Stimulated activated CD8-positive, alpha-beta memory T cell treated with anti-CD3 and anti-CD28 coated beads, Interleukin-4, amount 100 ng/mL, for 24 hours (primary cell): ENCODE data around the gene GPR52.
"Not testable (repeated sequence)": the region's sequence is repeated elsewhere in the genome, so short reads cannot be mapped to it uniquely, and the experiment has no call there.

Experiments used
- DNase-seq: peaks from one replicate; pipeline ENCODE4 v3.0.0-alpha.2; 2020; ENCODE audit warnings: low read depth

The GPR52 gene

DNA sequence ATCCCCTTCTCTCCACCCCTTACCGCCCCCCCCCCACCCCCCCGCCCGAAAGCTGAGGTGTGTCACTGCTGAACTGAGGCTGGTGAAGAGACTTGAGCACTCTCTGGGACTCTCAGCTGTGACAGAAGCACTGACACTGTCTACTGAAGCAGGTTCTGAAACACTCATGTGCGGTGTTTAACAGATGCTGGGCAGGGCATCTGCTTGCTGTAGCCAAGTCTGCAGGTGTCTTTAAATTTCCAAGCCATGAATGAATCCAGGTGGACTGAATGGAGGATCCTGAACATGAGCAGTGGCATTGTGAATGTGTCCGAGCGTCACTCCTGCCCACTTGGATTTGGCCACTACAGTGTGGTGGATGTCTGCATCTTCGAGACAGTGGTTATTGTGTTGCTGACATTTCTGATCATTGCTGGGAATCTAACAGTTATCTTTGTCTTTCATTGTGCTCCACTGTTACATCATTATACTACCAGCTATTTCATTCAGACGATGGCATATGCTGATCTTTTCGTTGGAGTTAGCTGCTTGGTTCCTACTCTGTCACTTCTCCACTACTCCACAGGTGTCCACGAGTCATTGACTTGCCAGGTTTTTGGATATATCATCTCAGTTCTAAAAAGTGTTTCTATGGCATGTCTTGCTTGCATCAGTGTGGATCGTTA is at the start of gene GPR52:
GPR52 (plus strand) TSS at position 99 of the 665 bp plus-strand sequence; CDS start at position 247, 148 bp downstream.
- no peak for DNase-seq

DNA sequence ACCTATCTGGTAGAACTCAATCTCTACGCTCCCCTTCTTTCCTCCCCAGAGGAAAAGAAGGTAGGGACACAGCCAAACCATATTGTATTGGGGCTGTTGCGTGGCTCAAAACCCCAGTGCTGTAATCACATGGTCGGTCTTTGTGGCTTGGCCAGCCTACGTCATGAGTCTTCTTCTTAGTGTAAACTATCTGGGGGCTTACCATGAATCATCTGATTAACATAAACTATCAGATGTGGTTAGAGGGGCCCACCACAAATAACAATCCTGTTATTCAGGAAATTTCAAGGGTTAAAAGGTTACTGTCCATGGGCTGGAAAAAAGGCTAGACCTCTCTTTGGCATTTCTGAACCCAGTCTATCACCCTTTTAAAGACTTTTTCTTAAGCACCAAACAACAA is 49.5 kb upstream of the GPR52 start:
- no peak for DNase-seq

- no peak for DNase-seq
Measured at GRCh38 chr1:174399211-174399610, 48.6 kb upstream of the GPR52 start.

DNA sequence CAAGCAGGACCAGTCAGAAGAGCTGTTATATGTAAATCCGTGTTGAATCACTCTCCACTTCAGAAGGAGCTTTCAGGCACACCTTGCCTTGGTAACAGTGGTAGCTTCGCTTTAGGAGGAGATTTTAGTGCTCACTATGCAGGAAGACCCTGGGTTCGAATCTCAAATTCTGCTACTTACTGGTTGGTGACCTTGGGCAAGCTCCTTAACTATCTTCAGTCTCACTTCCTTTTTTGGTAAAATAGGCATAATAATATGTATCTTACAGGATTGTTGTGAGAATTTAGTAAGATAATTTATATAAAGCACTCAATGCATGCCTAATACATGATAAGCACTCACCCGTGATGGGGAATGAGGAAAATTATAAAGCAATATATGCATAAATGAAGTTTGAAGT is 46.7 kb upstream of the GPR52 start:
- DNase-seq = no peak

- DNase-seq = no peak
Measured at GRCh38 chr1:174405219-174405618, 42.5 kb upstream of the GPR52 start.

DNA sequence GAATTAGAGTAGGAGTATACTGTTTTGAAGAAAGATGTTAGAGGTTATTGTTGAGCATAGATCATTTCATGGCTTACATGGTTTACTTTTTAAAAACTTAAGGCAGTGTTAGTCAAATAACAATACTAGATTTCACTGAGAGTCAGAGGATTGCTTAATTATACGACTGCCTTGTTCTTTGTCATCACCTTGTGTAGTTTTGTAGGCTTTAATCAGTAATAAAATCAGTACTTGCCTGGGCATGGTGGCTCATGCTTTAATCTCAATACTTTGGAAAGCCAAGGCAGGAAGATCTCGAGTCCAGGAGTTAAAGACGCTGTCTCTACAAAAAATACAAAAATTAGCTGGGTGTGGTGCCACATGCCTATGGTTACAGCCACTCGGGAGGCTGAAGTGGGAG is 41.3 kb upstream of the GPR52 start:
- no peak for DNase-seq

DNA sequence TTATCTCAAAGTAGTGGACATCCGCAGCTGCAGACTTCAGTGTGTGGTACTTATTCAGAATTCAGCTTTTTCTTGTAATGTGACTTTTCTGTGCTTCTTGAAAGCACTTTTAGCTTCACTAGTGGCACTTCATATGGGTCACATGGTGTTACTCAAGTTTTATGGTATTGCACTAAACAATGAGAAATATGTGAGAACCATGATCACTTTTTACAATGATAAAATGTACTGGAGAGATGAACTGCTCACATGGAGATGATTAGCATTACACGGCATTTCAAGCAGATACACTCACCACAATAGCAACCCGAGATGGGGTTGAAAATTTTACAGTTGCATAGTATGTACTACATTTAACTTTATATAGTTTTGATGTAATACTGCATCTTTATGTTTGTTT is 40.1 kb upstream of the GPR52 start:
- no peak for DNase-seq

- no peak for DNase-seq
Measured at GRCh38 chr1:174408146-174408545, 39.6 kb upstream of the GPR52 start.

DNA sequence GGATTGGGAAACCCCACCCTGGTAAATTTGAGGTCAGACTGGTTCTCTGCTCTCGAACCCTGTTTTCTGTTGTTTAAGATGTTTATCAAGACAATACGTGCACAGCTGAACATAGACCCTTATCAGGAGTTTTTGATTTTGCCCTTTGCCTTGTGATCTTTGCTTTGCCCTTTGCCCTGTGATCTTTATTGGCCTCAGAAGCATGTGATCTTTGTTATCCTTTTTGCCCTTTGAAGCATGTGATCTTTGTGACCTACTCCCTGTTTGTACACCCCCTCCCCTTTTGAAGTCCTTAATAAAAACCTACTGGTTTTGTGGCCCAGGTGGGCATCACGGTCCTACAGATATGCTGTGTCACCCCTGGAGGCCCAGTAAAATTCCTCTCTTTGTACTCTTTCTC is 38.0 kb upstream of the GPR52 start:
- not testable (repeated sequence) for DNase-seq

- no peak for DNase-seq
Measured at GRCh38 chr1:174413632-174414031, 34.1 kb upstream of the GPR52 start.

DNA sequence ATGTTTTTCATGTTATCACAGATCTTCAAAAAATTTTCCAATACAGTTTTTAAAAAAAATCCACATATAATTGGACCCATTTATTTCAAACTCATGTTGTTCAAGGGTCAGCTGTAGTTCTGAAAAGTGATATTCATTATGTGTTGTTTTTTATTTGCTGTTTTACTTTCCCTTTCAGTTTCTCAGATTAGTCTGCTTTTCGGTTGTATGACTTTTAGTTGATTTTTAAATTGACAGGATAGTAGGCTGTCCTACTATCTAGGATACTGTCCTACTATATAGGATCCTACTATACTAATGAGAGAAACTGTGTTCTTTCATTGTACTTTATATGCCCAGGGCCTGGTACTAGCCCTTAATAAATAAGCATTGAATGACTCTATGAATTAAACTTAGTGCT is 33.6 kb upstream of the GPR52 start:
- no peak for DNase-seq

DNA sequence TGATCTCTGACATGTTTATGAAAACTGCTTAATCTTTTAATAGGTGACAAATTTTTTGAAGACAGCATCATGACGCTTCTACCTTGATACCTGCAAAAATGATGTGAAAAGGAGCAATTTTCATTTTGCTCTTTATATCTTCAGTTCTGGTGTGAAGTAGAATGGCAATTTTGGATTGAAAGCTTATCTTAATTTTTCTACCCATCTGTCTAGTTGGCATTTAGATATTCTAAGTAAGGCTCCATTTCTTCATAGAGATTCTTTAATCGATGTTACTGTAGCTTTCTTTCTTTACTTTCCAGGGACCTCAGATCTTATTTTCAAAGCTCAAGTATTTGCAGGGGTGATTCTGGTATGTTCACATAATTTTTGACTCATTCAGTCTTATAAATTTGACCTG is 32.3 kb upstream of the GPR52 start:
- no peak for DNase-seq

GRCh38 chr1:174417921-174418320 is 29.8 kb upstream of the GPR52 start:
- no peak for DNase-seq

DNA sequence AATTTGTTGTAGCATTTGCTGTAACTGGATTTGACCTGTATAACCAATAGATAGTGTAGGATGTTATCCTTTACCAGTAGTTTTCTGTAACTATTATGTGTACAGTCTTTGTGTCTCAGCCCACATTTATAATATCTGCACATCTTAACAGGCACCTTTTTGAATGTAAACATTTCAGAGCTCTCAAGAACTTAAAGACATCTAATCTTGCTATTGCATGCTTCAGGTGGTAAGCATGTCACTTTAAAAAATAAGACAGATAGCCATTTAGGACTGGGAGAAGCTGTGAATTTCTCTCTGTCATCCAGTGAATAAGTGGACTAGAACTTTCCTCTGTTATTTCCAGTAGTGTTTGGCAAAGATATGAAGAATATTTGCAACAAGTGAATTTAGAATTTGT is 22.6 kb upstream of the GPR52 start:
- DNase-seq = no peak

DNA sequence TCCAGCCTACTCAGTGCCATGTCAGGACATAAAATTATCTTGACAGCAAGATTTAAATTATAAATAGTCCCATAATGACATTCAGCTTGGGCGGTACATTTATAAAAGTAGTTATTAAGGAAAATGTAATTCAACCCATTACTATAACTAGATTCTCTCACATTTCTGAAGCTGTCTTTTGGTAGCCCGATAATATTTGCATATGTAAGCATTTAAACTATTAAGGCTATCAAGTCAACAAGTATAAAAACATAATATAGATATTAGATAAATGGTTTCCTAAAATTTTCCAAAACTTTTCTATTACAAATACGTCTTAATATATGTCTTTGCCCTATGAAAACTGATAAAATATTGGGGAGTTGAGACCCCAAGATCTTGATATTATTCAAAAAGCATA is 21.6 kb upstream of the GPR52 start:
- no peak for DNase-seq

DNA sequence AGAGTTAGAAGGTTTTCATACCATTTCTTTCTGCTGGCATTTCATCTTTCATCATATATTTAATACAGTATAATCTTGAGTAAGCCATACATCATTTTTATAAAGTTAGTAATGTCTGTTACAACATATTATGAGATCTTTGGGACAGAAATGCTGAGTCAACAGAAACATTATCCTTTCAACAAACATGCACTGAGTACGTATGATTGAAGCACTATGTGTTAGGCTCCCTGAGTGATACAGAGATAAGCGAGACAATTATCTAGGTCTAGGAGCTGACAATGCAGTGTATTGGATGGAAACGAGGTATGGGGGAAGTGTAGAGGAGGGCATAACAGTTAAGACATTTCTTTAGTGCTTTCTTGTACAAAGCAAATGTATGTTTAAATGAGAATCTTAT is 19.7 kb upstream of the GPR52 start:
- no peak for DNase-seq

DNA sequence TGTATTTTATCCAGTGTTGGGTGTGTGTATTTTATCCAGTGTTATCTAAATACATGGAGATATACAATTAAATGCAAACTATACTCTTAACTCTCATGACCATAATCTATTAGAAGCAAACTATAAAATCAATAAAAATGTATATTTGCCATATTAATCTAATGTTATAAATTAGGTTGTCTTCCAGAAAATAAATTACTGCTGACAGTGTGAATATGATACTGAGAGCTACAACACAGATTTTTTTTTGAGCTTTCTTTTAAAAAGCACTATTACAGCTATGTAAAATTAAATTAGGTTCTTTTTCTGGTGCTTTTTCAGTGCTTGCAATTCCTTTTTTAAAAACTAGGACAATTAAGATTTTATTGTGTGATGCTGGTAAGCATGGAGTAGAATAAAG is 19.0 kb upstream of the GPR52 start:
- no peak for DNase-seq

GRCh38 chr1:174433451-174433850 is 14.3 kb upstream of the GPR52 start:
- no peak for DNase-seq

DNA sequence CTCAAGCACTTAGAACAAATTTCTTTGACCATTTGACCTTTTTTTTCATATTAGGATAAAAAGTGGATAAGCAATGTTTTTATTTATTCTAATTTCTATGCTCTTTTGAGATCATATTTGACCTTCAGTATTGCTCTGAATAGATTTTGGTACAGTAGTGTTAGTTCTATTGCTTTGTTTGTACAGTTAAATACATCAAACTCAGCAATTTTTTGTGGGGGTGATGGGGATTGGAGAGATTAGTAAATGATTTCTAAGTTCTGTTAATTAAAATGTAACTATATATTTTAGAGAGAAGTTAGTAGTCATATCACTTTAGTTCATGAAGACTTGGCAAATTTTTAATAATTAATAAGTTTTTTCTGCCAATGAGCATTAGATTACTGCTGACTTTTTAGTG is 2.4 kb upstream of the GPR52 start:
- no peak for DNase-seq

DNA sequence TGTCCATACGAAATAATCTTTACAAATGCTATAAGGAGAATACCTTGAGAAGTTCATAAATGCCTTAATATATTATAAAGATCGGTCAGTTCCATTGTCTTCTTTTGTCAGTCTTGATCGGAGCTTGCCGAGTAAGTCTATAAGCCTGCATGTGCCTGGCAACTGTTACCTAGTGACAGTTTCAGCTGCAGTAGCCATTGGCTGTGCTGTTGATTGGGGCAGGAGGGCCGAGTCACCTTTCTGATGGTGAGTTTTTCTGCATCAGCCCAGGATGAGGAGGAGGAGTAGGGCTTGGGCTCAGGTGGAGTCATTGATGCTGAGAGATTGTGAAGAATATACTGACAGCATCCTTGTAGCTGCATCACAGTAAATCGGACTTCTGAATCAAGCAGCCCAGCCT is 1.9 kb upstream of the GPR52 start:
- no peak for DNase-seq

DNA sequence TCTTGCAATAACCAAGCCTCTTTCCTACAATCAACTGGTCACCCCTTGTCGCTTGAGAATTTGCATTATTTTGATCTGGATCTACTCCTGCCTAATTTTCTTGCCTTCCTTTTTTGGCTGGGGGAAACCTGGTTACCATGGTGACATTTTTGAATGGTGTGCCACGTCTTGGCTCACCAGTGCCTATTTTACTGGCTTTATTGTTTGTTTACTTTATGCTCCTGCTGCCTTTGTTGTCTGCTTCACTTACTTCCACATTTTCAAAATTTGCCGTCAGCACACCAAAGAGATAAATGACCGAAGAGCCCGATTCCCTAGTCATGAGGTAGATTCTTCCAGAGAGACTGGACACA is 743 bp downstream of the GPR52 start:
- no peak for DNase-seq

- DNase-seq = no peak
Measured at GRCh38 chr1:174448974-174449373, 1.2 kb downstream of the GPR52 start.

DNA sequence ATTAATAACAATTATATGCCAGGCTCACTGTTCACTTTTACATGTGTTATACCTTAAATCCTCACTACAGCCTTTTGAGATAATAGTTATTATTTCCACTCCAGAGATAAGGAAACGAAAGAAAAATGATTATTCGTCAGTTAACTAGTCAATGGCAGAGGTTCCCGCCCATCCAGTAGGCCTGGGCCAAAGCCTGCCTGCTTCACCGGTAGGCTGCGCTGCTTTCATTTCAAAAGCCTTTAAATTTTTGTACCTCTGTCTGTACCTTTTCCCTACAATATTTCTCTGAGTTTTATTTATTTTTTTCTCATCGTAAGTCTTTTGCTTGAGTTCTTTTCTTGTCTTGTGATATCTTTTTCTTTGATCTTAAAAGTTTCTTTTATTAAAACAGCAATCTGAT is 3.6 kb downstream of the GPR52 start:
- DNase-seq = no peak

GRCh38 chr1:174465855-174466254 is 18.1 kb downstream of the GPR52 start:
- DNase-seq = no peak

- DNase-seq = no peak
Measured at GRCh38 chr1:174466607-174467006, 18.8 kb downstream of the GPR52 start.
